HepG2 (cell line): ENCODE measurements around the gene GRK5. TPM values are rescaled to one million over a fixed set of nuclear protein-coding genes. Genes with fewer than 3 reads are reported as not detected.

Source experiments
- ATAC-seq: fragments of 200-7000 bp; cut with Tn5 transposase; 3 replicates; pipeline ENCODE4 v1.9.1; 2020; ENCODE audit warnings: mild to moderate bottlenecking, moderate library complexity
- BruUV-seq: library from RNA; stranded (reverse); fragments of 400-500 nt; replicated peaks from 2 replicates; lab custom pipeline; 2021; lab: Mats Ljungman, UMichigan
- CTCF ChIA-PET: fragments of 300-600 bp; formaldehyde crosslinking; extraction: SDS; loops from one replicate; lab custom pipeline; 2021; ENCODE audit warnings: low total read pairs, inconsistent platforms, low intra/inter-chr PET ratio; lab: Yijun Ruan, JAX
- POLR2A ChIA-PET: fragments of 350-600 bp; sonication (Branson Sonifier 250); formaldehyde crosslinking; loops from one replicate; lab custom pipeline; 2020; ENCODE audit warnings: antibody characterized with exemption, inconsistent platforms; lab: Yijun Ruan, JAX
- DNase-seq: peaks from one replicate; pipeline ENCODE4 v3.0.0-alpha.2; 2015; ENCODE audit warnings: low spot score
- FAIRE-seq: peaks from 3 replicates; lab custom pipeline; 2011; peaks lifted over from hg19 to GRCh38; lab: Jason Lieb, UNC
- H2AFZ ChIP-seq: one replicate; pipeline ENCODE4 v1.6.1; 2011; ENCODE audit warnings: low read length, inconsistent platforms
- H3K27ac ChIP-seq: fragments of 300-600 bp; 3 replicates; pipeline ENCODE4 v1.8.0; 2011; ENCODE audit warnings: mixed run types, mild to moderate bottlenecking, mixed read lengths, low read length, inconsistent platforms; ENCODE audit not compliant: insufficient read depth; ENCODE audit errors: extremely low read length
- H3K27me3 ChIP-seq, 2 experiments: fragments of 200-600 bp in 1 of 2; 2 replicates in 1 of 2; 3 replicates in 1 of 2; pipeline versions ENCODE4 v1.6.0 to v1.8.0; 2011; ENCODE audit warnings: low read length in 2 of 2, mild to moderate bottlenecking in 2 of 2, moderate library complexity in 2 of 2, inconsistent platforms in 1 of 2; ENCODE audit not compliant: insufficient read depth in 2 of 2, control insufficient read depth in 1 of 2
- H3K36me3 ChIP-seq, 2 experiments: fragments of 200-600 bp in 1 of 2; replicated peaks in 1 of 2; 2 replicates in 1 of 2; 3 replicates in 1 of 2; pipeline versions ENCODE4 v1.5.1 to v1.8.0; 2011; ENCODE audit warnings: low read length in 2 of 2, inconsistent platforms in 1 of 2; ENCODE audit not compliant: insufficient read depth in 2 of 2, control insufficient read depth in 1 of 2
- H3K4me1 ChIP-seq: 2 replicates; pipeline ENCODE4 v1.5.1; 2012; ENCODE audit warnings: low read length, inconsistent platforms; ENCODE audit not compliant: insufficient read depth
- H3K4me2 ChIP-seq: 2 replicates; pipeline ENCODE4 v1.6.0; 2011; ENCODE audit warnings: low read depth, low read length, inconsistent platforms
- H3K4me3 ChIP-seq, 3 experiments: fragments of 200-600 bp in 1 of 3; sonication (generic), shearing (Covaris generic) in 1 of 3; replicated peaks in 1 of 3; 2 replicates each; pipeline ENCODE4 v1.5.1; 2011 to 2016; ENCODE audit warnings: low read length in 3 of 3, inconsistent platforms in 2 of 3, low read depth in 2 of 3, mild to moderate bottlenecking in 2 of 3, control low read depth in 1 of 3, mixed read lengths in 1 of 3; ENCODE audit not compliant: insufficient read depth in 1 of 3
- H3K79me2 ChIP-seq: one replicate; pipeline ENCODE4 v1.6.1; 2011; ENCODE audit warnings: low read length, inconsistent platforms; ENCODE audit not compliant: insufficient read depth
- H3K9ac ChIP-seq: 2 replicates; pipeline ENCODE4 v1.6.0; 2011; ENCODE audit warnings: mild to moderate bottlenecking, low read depth, low read length, inconsistent platforms; ENCODE audit not compliant: insufficient read depth
- H3K9me3 ChIP-seq: 2 replicates; pipeline ENCODE4 v1.5.1; 2012; ENCODE audit warnings: mild to moderate bottlenecking, low read length
- H4K20me1 ChIP-seq: 2 replicates; pipeline ENCODE4 v1.6.0; 2011; ENCODE audit warnings: inconsistent platforms, mild to moderate bottlenecking, low read length, moderate library complexity; ENCODE audit not compliant: insufficient read depth
- KDM4B ChIP-seq: sonication (generic); formaldehyde crosslinking; IDR thresholded peaks from 2 replicates; pipeline ENCODE4 v1.4.0; 2020; ENCODE audit warnings: missing genetic modification reagents
- RNF219 ChIP-seq: sonication (generic); formaldehyde crosslinking; IDR thresholded peaks from 2 replicates; pipeline ENCODE4 v1.5.0; 2020; ENCODE audit warnings: mild to moderate bottlenecking, missing genetic modification reagents
- TMF1 ChIP-seq: sonication (generic); formaldehyde crosslinking; IDR thresholded peaks from 2 replicates; pipeline ENCODE4 v1.8.1; 2022; ENCODE audit warnings: low read depth, missing genetic modification reagents
- TSC22D2 ChIP-seq: sonication (generic); formaldehyde crosslinking; IDR thresholded peaks from 2 replicates; pipeline ENCODE4 v1.5.1; 2020; ENCODE audit warnings: missing genetic modification reagents, mild to moderate bottlenecking, borderline replicate concordance
- YEATS2 ChIP-seq: sonication (generic); formaldehyde crosslinking; IDR thresholded peaks from 2 replicates; pipeline ENCODE4 v1.4.0; 2020; ENCODE audit warnings: missing genetic modification reagents, borderline replicate concordance
- ZNF280B ChIP-seq: sonication (generic); formaldehyde crosslinking; IDR thresholded peaks from 2 replicates; pipeline ENCODE4 v1.5.0; 2020; ENCODE audit warnings: missing genetic modification reagents, mild to moderate bottlenecking, borderline replicate concordance
- ZNF446 ChIP-seq: sonication (generic); formaldehyde crosslinking; IDR thresholded peaks from 2 replicates; pipeline ENCODE4 v1.5.0; 2020; ENCODE audit warnings: mild to moderate bottlenecking, missing genetic modification reagents
- ZNF749 ChIP-seq: sonication (generic); formaldehyde crosslinking; IDR thresholded peaks from 2 replicates; pipeline ENCODE4 v1.8.0; 2022; ENCODE audit warnings: mild to moderate bottlenecking, missing genetic modification reagents, moderate library complexity, borderline replicate concordance
- ZNF800 ChIP-seq: sonication (generic); formaldehyde crosslinking; IDR thresholded peaks from 2 replicates; pipeline ENCODE4 v1.4.0; 2020; ENCODE audit warnings: missing genetic modification reagents
- ZNF83 ChIP-seq: sonication (generic); formaldehyde crosslinking; IDR thresholded peaks from 2 replicates; pipeline ENCODE4 v1.4.0; 2020; ENCODE audit warnings: missing genetic modification reagents, mild to moderate bottlenecking, borderline replicate concordance
- ZSCAN12 ChIP-seq: sonication (generic); formaldehyde crosslinking; IDR thresholded peaks from 2 replicates; pipeline ENCODE4 v1.9.0; 2021; ENCODE audit warnings: mild to moderate bottlenecking, missing genetic modification reagents
- WGBS: methylation state at CpG from one replicate; pipeline ENCODE4 v1.1.6; 2017; ENCODE audit warnings: low lambda C conversion rate; 5-methylcytosine and 5-hydroxymethylcytosine counted together
- in situ Hi-C: cut with HindIII; loops from 2 replicates; pipeline ENCODE4 v1.10.0; 2017; ENCODE audit warnings: low pct_unique_long_range_greater_than_20kb; ENCODE audit not compliant: extremely low pct_ligation_motif_present
- intact Hi-C: fragments of 100-400 bp; cut with micrococcal nuclease; formaldehyde crosslinking; loops from one replicate; pipeline ENCODE4 v1.10.0; 2022; ENCODE audit not compliant: unreplicated experiment
- polyA plus RNA-seq, 8 experiments: library from polyadenylated mRNA; depleted of rRNA in 3 of 8; stranded (reverse) in 7 of 8; unstranded in 1 of 8; fragments of >200 nt; fragmentation: Illumina TruSeq in 4 of 8; extraction: Trizol in 4 of 8; gene quantifications; 2 replicates each; pipeline versions ENCODE4 v1.2.1 to v1.2.3, GENCODE V29; 2011 to 2016; ENCODE audit warnings: low read depth in 4 of 8, missing spikeins in 1 of 8, mixed read lengths in 1 of 8; ENCODE audit not compliant: insufficient read depth in 1 of 8
- total RNA-seq, 5 experiments: library from RNA; depleted of rRNA; stranded (reverse); fragments of >200 nt; fragmentation: Illumina TruSeq; extraction: Trizol; gene quantifications; 2 replicates each; pipeline ENCODE4 v1.2.3, GENCODE V29; 2016; ENCODE audit warnings: low read depth in 1 of 5

GRK5 gene
- total and polyA plus RNA-seq, 2 of the 13 experiments (the other 11 are each of a cell fraction or from before 2014, with no cell fraction given), result 10.4 to 12.6 TPM

- H3K79me2 ChIP-seq, result peaks cover 18% of the 10 kb centered on the region
- no peak for FAIRE-seq
- no peak for DNase-seq
- ChIA-PET CTCF (no interaction called here), POLR2A (no interaction called here)
- in situ Hi-C loops, result no loop called here
- H2AFZ ChIP-seq, result no peak overlapping the region
- WGBS, result 95% methylated on average over 7 of the region's 7 CpGs
- H3K4me3 ChIP-seq, result no peak overlapping the region
- no peaks in the 10 kb centered on the region for H4K20me1 ChIP-seq
- H3K4me1 ChIP-seq, result peaks cover 50% of the 10 kb centered on the region
- no peak overlapping the region for H3K27ac ChIP-seq
- no peaks in the 10 kb centered on the region for H3K27me3 ChIP-seq
- intact Hi-C loops, result no loop called here
- no peak overlapping the region for H3K4me2 ChIP-seq
- no TSS peak for BruUV-seq
- H3K9ac ChIP-seq, result no peak overlapping the region
- ATAC-seq, result no peak
- no peaks in the 10 kb centered on the region; a peak in 1 of 5 replicates for H3K36me3 ChIP-seq
- no peaks in the 10 kb centered on the region for H3K9me3 ChIP-seq
- TF ChIP-seq TMF1 (no peak), ZSCAN12 (CRISPR knock-in tag) (no peak), ZNF749 (CRISPR knock-in tag) (no peak), YEATS2 (no peak), TSC22D2 (CRISPR knock-in tag) (no peak), ZNF446 (CRISPR knock-in tag) (no peak), ZNF800 (CRISPR knock-in tag) (no peak), RNF219 (CRISPR knock-in tag) (no peak), ZNF280B (CRISPR knock-in tag) (no peak), ZNF83 (no peak), KDM4B (no peak)
Observed at GRCh38 chr10:119231654-119232053, 24.3 kb downstream of the GRK5 start.
